Measurements from ENCODE around the gene CBX2.

DNA sequence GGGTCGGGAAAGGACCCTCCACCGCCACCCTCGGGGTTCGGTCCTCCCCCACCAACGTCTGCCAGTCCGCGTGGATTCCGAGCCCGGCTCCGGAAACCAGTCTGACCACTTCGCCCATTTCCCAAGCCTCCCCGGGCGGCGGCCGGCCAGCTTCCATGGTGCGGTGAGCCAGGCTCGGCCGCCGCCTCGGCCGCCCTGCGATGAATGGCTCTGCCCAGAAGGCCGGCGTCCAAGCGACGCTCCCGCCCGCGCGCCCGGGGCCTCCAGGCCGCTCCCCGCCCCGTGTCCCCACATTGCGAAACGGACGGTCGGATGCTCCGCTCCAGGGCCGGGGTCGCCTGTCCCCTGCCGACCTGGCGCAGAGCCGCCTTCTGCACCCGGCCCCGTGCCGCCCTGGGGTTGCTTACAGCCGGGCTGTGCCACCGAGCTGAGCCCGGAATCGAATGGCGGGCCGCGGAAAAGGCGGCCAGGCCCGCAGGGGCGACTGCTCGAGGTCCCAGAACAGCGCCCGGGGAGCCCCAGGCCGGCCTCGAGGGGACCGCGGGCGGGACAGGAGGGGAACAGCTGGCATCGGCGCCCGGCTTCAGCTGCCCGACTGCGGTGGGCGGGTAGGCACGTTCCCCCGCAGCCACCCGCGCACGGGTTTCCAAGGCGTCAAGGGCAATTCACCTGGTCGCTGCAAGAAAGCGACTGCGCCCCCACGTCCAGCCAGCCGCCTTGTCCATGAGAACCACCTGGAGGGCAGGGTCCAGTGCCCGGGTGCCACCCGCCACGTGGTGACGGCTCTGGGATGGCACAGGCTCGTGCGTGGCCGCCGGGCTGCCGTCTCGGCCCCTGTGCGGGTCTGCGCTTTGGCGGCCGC lies 37.3 kb downstream of the CBX2 start:
- TF ChIP-seq, protein P1, sequence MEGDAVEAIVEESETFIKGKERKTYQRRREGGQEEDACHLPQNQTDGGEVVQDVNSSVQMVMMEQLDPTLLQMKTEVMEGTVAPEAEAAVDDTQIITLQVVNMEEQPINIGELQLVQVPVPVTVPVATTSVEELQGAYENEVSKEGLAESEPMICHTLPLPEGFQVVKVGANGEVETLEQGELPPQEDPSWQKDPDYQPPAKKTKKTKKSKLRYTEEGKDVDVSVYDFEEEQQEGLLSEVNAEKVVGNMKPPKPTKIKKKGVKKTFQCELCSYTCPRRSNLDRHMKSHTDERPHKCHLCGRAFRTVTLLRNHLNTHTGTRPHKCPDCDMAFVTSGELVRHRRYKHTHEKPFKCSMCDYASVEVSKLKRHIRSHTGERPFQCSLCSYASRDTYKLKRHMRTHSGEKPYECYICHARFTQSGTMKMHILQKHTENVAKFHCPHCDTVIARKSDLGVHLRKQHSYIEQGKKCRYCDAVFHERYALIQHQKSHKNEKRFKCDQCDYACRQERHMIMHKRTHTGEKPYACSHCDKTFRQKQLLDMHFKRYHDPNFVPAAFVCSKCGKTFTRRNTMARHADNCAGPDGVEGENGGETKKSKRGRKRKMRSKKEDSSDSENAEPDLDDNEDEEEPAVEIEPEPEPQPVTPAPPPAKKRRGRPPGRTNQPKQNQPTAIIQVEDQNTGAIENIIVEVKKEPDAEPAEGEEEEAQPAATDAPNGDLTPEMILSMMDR (IDR thresholded peaks at IDR 0.05; ENCODE audit: insufficient read depth, low read length), result no peak
- TF ChIP-seq GABPA (IDR thresholded peaks at IDR 0.05; ENCODE audit: low read depth) (no peak), POLR2AphosphoS5 (IDR thresholded peaks at IDR 0.05; ENCODE audit: low read depth) (no peak)
- TF ChIP-seq, protein P2, sequence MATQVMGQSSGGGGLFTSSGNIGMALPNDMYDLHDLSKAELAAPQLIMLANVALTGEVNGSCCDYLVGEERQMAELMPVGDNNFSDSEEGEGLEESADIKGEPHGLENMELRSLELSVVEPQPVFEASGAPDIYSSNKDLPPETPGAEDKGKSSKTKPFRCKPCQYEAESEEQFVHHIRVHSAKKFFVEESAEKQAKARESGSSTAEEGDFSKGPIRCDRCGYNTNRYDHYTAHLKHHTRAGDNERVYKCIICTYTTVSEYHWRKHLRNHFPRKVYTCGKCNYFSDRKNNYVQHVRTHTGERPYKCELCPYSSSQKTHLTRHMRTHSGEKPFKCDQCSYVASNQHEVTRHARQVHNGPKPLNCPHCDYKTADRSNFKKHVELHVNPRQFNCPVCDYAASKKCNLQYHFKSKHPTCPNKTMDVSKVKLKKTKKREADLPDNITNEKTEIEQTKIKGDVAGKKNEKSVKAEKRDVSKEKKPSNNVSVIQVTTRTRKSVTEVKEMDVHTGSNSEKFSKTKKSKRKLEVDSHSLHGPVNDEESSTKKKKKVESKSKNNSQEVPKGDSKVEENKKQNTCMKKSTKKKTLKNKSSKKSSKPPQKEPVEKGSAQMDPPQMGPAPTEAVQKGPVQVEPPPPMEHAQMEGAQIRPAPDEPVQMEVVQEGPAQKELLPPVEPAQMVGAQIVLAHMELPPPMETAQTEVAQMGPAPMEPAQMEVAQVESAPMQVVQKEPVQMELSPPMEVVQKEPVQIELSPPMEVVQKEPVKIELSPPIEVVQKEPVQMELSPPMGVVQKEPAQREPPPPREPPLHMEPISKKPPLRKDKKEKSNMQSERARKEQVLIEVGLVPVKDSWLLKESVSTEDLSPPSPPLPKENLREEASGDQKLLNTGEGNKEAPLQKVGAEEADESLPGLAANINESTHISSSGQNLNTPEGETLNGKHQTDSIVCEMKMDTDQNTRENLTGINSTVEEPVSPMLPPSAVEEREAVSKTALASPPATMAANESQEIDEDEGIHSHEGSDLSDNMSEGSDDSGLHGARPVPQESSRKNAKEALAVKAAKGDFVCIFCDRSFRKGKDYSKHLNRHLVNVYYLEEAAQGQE (IDR thresholded peaks at IDR 0.05; ENCODE audit: insufficient replicate concordance, low read depth), result no peak

All from HL-60 (cell line).